SU-DHL-6 (cell line): ENCODE measurements around the gene TMEM100.

ENCODE experiments used
- H2AFZ ChIP-seq: fragments of 200-600 bp; sonication (generic); 2 replicates; pipeline ENCODE4 v1.6.1; 2014; ENCODE audit warnings: low read depth, mild to moderate bottlenecking, moderate library complexity, mixed read lengths, antibody characterized with exemption, low read length; ENCODE audit not compliant: severe bottlenecking
- H3F3A ChIP-seq: fragments of 200-600 bp; shearing (Covaris generic); 2 replicates; pipeline ENCODE4 v1.6.0; 2016; ENCODE audit warnings: antibody characterized with exemption, mild to moderate bottlenecking; ENCODE audit not compliant: insufficient read depth
- H3K27ac ChIP-seq: fragments of 200-600 bp; sonication (generic); 2 replicates; pipeline ENCODE4 v1.5.1; 2016; ENCODE audit warnings: low read depth, mild to moderate bottlenecking, low read length, moderate library complexity, mixed read lengths
- H3K27me3 ChIP-seq: fragments of 200-600 bp; sonication (generic), shearing (Covaris generic); 2 replicates; pipeline ENCODE4 v1.6.0; 2014; ENCODE audit warnings: mild to moderate bottlenecking, low read length
- H3K36me3 ChIP-seq: fragments of 200-600 bp; sonication (generic); 2 replicates; pipeline ENCODE4 v1.6.1; 2014; ENCODE audit warnings: mild to moderate bottlenecking, low read length, mixed read lengths
- H3K4me2 ChIP-seq: fragments of 300-600, 200-600 bp; shearing (Covaris generic), sonication (generic); 2 replicates; pipeline ENCODE4 v1.6.0; 2014; ENCODE audit warnings: low read length, low read depth, mild to moderate bottlenecking; ENCODE audit not compliant: poor library complexity, severe bottlenecking
- H3K4me3 ChIP-seq: fragments of 200-600 bp; sonication (generic); 2 replicates; pipeline ENCODE4 v1.5.1; 2014; ENCODE audit warnings: antibody characterized with exemption, low read length, mild to moderate bottlenecking, mixed read lengths; ENCODE audit not compliant: insufficient read depth, poor library complexity, severe bottlenecking
- H3K79me2 ChIP-seq: fragments of 200-600 bp; sonication (generic); 2 replicates; pipeline ENCODE4 v1.6.1; 2014; ENCODE audit warnings: mild to moderate bottlenecking, low read length, moderate library complexity; ENCODE audit not compliant: insufficient read depth
- H3K9ac ChIP-seq: fragments of 200-600 bp; sonication (generic); 2 replicates; pipeline ENCODE4 v1.7.0; 2014; ENCODE audit warnings: mild to moderate bottlenecking, low read length
- H3K9me2 ChIP-seq: fragments of 200-600 bp; sonication (generic); replicated peaks from 2 replicates; pipeline ENCODE4 v1.6.1; 2014; ENCODE audit warnings: low read length; ENCODE audit not compliant: insufficient read depth
- H3K9me3 ChIP-seq: fragments of 200-600 bp; sonication (generic); 2 replicates; pipeline ENCODE4 v1.6.1; 2014; ENCODE audit warnings: low read length, mixed read lengths; ENCODE audit not compliant: insufficient read depth
- H4K20me1 ChIP-seq: fragments of 200-600 bp; sonication (generic); 2 replicates; pipeline ENCODE4 v1.6.1; 2014; ENCODE audit warnings: low read depth, mild to moderate bottlenecking, antibody characterized with exemption, low read length, moderate library complexity, mixed read lengths
- CTCF ChIP-seq: fragments of 200-600 bp; sonication (generic); IDR thresholded peaks from one replicate; pipeline ENCODE4 v1.5.1; 2017; ENCODE audit warnings: antibody characterized with exemption, mild to moderate bottlenecking, low read length, moderate library complexity; ENCODE audit not compliant: insufficient read depth, poor library complexity, severe bottlenecking
- EZH2phosphoT487 ChIP-seq: fragments of 200-600 bp; sonication (generic), shearing (Covaris generic); conservative IDR thresholded peaks from 2 replicates; pipeline ENCODE4 v1.6.1; 2018; ENCODE audit warnings: mild to moderate bottlenecking, antibody characterized with exemption, low read length, moderate library complexity, mixed read lengths

Gene TMEM100

GRCh38 chr17:55735731-55736405 is 13.2 kb upstream of the TMEM100 start:
- no peak overlapping the region for H3K27ac ChIP-seq
- H3K9me3 ChIP-seq = no peaks in the 10 kb centered on the region
- H4K20me1 ChIP-seq = no peaks in the 10 kb centered on the region
- H3K4me2 ChIP-seq = no peak overlapping the region
- H3K36me3 ChIP-seq = no peaks in the 10 kb centered on the region
- H3K9ac ChIP-seq = no peak overlapping the region
- no peak overlapping the region for H3K4me3 ChIP-seq
- H3K27me3 ChIP-seq = no peaks in the 10 kb centered on the region
- peak; percentile 73 for TF ChIP-seq CTCF
- no peak for TF ChIP-seq EZH2phosphoT487
- no peaks in the 10 kb centered on the region for H3K79me2 ChIP-seq
- H3F3A ChIP-seq = no peaks in the 10 kb centered on the region
- no peaks in the 10 kb centered on the region for H3K9me2 ChIP-seq
- no peak overlapping the region for H2AFZ ChIP-seq

DNA sequence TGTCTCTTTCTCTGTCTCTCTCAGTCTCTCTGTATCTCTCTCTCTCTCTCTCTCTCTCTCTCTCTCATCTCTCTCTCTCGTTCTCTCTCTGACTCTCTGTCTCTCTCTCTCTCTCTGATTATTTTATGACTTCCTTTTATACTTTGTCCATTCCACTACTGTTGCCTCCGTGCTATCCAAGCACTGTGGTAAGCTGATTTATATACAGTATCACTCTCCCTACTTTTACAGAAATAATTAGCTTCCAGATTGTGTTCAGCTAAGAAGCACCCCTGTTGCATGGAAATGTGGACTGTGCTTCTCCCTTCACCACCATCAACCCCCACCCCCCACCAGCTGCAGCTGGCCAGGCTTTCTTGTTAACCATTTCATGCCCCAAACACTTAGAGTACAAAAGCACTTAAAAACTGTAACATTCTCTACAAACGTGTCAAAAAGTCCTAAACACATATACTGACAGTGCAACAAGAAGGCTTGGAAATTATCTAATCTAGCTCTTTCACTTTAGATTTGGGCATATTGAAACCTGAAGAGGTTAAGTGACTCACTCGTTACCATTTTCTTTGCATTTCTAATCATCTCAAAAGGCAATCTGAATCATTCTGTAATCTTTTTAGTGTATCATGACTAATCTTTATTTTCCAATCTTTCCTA is 11.6 kb upstream of the TMEM100 start:
- Histone ChIP-seq H3K27me3 (no peaks in the 10 kb centered on the region), H3K4me3 (no peak overlapping the region), H4K20me1 (no peaks in the 10 kb centered on the region), H3K9me2 (no peaks in the 10 kb centered on the region), H3K36me3 (no peaks in the 10 kb centered on the region), H3K9ac (no peak overlapping the region), H3F3A (no peaks in the 10 kb centered on the region), H3K4me2 (no peak overlapping the region), H3K79me2 (no peaks in the 10 kb centered on the region), H2AFZ (no peak overlapping the region), H3K27ac (no peak overlapping the region), H3K9me3 (no peaks in the 10 kb centered on the region)
- no peak for TF ChIP-seq EZH2phosphoT487
- TF ChIP-seq CTCF = no peak

DNA sequence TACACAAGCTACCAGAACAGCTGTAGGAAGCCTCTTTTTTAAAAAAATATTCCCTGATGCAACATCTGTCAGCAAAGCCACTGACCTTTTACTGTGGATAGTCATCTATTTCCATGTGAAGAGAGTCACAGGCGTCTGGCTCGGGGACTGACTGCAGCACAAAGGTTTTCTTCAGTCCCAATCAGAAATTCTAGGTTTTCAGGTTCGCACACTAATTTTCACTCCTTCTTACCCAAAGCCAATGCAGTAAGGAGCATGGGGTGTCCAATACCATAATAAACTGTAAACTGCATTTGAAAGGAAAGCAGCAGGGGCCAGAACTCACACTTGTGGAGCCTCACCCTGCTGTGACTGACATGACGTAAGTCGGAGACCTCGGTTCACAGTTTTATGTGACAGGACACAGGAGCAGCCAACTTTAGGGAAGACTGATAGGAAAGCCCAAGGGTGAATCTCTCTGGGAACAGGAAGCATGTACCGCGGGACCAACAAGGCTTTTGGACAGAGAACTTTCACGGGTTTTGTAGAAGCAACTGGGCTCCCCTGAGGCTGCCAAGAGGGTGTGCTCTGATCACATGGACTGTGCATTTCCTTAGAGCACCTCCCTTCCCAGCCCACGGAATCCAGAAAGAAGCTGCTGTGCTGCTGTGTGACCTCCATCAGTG is 9.1 kb upstream of the TMEM100 start:
- no peak overlapping the region for H3K4me2 ChIP-seq
- no peak for TF ChIP-seq CTCF
- no peak for TF ChIP-seq EZH2phosphoT487
- no peaks in the 10 kb centered on the region for H3K9me3 ChIP-seq
- no peaks in the 10 kb centered on the region for H3F3A ChIP-seq
- no peak overlapping the region for H3K27ac ChIP-seq
- H3K4me3 ChIP-seq = no peak overlapping the region
- no peaks in the 10 kb centered on the region for H3K27me3 ChIP-seq
- no peaks in the 10 kb centered on the region for H3K79me2 ChIP-seq
- no peaks in the 10 kb centered on the region for H3K9me2 ChIP-seq
- H3K9ac ChIP-seq = no peak overlapping the region
- H3K36me3 ChIP-seq = no peaks in the 10 kb centered on the region
- no peaks in the 10 kb centered on the region for H4K20me1 ChIP-seq
- no peak overlapping the region for H2AFZ ChIP-seq
